GM21529 (cell line): ENCODE data around the gene FADS3.

ENCODE experiments used
- ATAC-seq: cut with Tn5 transposase; IDR thresholded peaks from one replicate; pipeline ENCODE4 v1.9.1; 2021; ENCODE audit not compliant: unreplicated experiment

FADS3 gene

DNA sequence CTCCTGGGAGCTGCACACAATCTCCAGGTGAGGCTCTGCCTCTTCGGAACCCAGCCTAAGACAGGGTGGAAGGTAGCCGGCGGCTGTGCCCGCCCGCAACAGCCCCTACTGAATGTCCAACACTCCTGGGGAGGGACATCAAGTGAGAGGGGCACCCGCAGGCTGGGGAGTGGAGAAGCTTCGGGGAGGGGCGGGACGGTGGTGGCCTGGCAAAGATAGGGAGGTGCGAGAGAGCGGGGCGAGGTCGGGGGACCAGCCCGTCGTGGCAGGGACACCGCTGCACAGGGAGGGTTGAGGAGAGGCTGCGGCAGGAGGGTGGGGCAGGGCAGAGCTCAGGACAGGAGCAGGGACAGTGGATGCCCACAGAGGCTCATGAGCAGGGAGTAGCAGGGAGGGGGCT, 8.9 kb upstream of the FADS3 start:
- no peak for ATAC-seq

DNA sequence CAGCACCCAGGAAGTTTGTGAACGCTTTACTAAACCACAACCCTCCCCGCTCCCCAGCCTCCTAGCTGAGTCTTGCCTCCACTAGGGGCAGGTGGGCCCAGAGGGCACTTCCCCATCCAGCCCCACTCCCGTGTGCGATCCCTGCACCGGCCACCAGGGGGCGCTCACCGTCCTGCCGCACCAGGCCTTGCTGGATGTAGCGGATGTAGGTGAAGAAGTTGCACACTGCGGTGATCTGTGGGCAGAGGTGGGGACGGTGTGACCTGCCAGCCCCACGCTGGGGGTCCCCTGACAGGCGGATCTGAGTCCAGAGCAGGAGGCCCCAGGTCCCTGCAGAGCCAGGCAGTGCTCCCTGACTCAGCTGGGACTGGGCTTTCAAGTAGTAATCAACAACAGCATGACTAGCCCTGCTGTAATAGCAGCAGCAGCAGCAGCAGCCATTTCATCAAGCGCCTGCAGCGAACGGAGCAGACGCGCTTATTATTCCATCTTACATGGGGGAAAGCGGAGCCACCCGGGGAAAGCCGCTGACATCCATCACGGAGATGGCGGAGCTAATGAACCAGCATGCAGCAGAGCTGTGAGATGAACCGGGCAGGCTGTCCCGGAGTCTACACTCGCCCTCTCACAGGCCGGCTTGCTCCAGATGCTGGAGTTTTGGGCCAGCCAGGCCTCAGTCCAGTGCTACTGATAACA, 7.9 kb upstream of the FADS3 start:
- ATAC-seq = peak; percentile 65

DNA sequence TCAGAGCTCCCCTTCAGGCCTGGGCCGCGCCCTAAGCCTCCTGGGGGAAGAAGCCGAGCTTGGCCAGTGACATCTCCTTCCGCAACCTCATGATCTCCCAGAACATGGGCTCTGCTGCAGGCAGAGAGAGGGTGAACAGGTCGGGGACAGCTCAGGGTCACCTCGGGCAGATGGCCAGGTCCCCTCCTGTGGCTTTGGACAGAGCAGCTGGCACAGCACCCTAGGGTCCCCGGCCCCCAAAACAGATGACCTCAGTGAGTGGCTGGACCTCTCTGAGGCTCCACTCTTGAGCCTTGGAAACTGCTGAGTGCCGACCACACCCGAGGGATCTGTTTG, 6.9 kb upstream of the FADS3 start:
- no peak for ATAC-seq

DNA sequence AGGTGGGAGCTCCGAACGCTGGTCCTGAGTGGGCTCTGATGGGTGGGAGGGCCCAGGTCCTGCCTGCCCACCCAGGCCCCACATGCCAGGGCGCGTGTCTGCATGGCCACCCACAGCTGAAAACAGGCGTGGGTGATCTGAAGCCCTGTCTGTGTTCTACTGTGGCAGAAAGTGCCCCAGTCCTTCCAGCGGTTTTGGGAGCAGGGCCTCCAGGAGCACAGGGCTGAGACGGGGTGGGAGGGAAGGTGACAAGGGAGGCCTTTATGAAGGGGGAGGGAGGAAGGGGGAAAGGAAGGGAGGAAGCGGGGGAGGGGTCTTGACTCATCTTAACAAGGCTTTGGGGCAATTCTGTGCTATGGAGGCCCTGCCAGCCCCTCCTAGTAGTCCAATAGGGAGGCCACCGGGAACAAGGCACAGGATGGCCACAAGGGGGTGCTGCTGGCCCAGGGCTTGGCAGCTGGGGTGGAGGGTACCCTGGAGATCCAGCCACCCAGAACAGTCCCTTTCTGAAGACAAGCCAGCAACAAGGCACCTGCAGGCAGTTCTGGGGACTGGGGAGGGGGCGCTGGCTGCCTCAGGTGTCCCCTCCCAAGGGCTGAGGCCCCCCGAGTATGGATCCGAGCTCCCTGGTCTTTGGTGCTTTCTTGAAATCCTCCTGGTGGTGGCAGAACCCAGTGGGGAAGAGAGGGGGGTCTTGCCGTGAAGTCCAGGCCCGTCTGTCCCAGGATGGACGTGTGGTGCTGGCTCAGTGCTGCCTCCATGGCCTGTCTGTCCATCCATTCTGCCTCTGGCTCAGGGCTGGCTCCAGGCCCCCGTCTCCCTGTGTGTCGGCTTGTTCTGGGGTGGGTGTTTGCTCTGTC, 6.3 kb upstream of the FADS3 start:
- ATAC-seq = no peak

DNA sequence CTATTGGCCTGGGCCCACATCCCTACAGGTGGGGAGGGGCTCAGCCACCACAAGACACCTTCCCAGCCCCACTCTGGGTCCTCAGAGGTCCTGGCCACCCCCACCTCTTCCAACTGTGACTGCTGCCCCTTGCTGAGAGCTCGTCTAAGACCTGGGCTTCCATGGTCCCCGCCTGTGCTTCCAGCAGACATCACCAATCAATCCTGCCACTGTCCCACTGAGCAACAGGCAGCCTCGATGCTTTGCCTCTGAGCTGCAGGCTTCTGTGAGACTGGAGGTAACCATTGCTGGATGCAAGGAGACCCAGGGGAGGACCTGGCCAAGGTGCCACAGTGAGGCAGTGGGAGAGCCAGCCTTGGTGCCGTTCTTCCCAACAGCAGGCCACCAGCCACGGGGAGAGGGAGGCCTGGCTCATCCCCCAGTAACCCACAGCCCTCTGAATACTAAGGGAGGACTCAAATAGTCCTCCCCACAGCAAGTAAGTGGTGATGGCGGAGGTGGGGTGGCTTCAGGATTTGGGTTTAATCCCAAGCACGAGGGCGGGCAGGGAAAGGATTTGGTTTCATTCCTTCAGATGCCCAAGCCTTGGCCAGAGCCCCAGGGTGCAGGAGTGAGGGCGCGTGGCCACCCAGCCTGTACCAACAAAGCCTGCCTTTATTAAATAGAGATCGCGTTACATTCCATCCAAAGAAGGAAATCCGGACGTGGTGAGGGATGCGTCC, 5.5 kb upstream of the FADS3 start:
- ATAC-seq = no peak

DNA sequence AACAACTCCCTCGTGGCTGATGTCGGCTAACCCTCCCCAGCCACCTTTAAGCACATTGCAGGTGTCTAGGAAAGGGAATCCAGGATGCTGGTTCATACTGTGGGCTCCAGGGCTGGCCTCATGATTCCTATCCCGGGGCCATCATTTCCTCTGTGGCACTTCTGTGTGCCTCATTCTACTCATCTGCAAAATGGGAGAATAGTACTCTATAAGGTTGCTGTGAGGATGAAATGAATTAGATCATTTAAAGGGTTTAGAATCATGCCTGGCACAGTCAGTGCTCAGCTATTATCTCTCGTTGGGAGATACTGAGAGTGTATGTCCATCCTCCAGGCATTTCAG, 4.3 kb upstream of the FADS3 start:
- ATAC-seq = no peak

DNA sequence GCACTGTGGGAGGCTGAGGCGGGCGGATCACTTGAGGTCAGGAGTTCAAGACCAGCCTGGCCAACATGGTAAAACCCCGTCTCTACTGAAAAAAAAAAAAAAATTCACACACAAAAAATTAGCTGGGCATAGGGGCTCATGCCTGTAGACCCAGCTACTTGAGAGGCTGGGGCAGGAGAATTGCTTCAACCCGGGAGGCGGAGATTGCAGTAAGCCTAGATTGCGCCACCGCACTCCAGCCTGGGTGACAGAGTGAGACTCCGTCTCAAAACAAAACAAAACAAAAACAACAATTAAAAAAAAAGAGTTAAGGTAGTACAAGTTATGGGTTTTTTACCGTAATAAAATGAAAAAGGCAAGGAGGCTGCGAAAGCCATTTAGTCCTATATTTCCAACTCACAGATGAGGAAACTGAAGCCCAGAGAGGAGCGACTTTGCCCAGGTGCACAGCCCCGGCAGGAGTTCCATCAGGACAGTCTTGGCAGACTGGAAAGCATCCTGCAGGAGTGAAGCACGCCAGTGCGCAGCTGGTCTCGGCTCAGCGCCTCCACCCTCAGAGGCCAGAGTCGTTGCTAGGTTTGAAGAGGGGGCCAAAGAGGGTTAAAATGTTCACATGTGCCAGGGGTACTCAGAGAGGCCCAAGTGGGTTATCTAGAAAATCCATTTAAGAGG, 3.8 kb upstream of the FADS3 start:
- no peak for ATAC-seq

DNA sequence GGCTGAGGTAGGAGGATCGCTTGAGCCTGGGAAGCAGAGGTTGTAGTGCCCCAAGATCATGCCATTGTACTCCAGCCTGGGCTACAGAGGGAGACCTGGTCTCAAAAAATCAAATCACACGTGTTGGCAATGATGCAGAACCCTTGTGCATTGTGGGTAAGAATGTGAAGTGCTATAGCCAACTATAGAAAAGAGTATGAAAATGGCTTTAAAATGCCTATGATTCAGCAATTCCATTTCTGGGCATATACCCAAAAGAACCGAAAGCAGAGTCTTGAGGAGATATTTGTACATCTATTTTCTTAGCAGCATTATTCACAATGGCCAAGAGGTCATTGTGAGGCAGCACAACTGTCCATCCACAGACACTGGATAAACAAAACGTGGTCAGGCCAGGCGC, 2.6 kb upstream of the FADS3 start:
- no peak for ATAC-seq

DNA sequence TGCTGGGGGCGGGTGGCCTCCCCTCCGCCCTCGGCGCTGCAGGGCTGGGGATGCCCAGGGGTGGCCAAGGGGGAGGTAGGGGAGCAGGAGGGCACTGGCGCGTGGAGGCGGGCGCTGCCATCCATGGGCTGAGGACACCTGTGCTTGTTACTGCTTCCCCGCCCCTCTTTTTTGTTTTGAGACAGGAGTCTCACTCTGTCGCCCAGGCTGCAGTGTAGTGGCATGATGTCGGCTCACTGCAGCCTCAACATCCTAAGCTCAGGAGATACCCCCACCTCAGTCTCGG, 683 bp upstream of the FADS3 start:
- ATAC-seq = no peak

DNA sequence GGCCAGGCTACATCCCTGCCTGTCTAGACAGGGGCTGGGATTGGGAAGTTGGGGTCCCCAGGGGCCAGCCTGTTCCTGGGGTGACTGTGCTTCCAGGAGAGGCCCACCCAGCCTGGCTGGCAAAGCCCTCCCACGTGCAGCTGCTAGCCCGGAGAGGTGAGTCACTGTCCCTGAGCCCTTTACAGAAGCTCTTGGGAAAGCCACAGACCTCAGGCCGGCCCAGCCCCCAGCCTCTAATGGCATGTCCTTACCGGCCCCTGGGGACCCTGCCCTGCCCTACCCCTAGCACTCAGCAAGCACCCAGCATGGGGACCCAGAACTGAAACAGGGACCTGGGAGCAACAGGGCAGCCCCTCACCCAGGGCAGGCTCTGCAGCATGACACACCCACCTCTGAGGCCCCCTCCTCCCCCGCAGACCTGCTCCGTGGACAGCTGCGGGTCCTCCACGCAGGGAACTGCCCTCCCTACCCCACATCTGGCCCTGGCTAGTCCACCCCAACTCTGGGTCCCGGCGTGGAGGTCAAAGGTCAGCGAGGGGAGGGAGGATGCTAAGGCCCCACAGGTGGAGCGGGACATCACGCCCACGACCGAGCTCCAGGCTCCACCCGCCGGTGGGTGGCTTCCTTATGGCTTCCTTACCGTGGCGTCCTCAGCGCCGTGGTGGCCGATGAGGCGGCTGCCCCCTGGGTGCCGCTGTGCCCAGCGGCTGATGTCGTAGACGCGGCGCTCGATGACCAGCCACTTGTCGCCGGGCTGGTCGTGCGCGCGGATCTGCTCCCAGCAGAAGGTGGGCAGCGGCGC, 615 bp downstream of the FADS3 start:
- ATAC-seq = peak; percentile 14

DNA sequence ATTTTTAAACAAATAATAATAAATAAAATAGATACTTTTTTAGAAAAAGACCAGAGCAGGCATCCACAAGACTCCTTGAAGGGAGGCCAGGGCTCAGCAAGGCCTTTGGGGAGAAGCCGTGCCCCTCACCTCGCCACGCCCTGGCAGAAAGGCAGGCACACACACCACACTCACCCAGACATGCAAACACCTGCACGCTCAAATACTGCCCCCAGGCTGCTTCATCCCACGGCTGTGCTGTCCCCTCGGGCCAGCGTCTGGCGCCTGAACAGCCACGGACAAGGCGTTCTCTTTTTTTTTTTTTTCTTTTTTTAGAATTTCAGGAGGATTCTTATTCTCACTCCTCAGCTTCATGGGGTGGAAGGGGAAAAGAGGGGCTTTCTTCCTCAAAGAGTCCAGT, 1.5 kb downstream of the FADS3 start:
- no peak for ATAC-seq

DNA sequence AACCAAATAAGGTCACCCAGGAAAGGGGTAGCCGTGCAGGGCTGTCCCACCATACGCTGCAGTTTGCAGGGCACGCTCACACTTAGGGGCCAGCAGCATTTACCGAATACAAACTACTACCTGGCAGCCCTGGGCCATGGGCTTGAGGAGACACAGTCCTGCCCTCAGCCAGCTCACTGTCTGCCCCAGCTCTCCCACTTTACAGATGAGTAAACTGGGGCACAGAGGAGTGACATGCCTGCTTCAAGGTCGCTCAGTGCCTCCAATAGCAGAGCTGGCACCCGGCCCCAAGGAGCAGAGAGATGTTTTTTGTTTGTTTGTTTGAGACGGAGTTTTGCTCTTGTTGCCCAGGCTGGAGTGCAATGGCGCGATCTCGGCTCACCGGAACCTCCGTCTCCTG, 2.8 kb downstream of the FADS3 start:
- ATAC-seq = no peak

DNA sequence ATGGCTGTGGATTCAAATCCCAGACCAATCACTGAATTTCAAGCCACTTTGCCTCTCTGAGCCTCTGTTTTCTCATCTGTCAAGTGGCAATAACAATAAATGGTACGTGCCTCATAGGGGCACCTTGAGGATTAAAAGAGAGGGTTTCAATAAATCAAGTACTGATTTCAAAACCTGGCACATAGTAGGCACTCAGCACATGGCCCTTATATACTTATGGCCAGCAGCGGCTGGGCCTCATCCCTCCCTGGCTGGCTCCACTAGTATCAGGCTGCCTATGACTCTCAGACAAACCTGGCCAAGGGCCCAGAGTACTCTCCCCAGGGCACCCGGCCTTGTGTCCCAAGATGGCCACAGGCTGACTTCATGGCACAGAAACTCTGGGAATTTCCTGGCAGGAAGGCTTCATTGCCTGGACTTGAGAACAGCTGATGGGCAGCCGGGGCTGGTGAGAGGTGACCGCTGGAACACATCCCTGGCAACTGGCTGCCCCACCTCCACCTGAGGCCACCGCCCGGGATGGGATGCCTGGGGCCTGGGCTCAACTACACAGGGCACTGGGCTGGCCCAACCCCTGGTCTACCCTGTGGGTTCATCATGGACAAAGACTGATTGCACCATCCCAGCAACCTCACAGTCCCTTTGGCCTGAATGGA, 3.4 kb downstream of the FADS3 start:
- ATAC-seq = no peak

DNA sequence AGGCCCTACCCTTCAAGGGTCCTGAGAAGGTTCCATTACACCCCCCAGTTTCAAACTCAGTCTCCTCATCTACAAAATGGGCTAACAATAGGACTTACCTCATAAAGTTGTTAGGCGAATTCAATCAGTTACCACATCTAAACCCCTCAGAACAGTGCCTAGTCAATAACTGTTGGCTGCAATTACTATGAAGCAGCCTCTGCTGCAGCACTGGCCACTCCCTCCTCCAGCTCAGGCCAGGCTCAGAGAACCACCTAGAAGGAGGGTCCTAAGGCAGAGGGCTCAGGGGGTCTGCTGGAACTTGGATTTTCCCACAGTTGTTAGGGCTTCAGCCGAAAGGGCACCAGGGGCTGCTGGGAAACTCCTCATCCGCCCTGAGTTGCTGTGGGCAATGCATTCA, 4.7 kb downstream of the FADS3 start:
- ATAC-seq = no peak

DNA sequence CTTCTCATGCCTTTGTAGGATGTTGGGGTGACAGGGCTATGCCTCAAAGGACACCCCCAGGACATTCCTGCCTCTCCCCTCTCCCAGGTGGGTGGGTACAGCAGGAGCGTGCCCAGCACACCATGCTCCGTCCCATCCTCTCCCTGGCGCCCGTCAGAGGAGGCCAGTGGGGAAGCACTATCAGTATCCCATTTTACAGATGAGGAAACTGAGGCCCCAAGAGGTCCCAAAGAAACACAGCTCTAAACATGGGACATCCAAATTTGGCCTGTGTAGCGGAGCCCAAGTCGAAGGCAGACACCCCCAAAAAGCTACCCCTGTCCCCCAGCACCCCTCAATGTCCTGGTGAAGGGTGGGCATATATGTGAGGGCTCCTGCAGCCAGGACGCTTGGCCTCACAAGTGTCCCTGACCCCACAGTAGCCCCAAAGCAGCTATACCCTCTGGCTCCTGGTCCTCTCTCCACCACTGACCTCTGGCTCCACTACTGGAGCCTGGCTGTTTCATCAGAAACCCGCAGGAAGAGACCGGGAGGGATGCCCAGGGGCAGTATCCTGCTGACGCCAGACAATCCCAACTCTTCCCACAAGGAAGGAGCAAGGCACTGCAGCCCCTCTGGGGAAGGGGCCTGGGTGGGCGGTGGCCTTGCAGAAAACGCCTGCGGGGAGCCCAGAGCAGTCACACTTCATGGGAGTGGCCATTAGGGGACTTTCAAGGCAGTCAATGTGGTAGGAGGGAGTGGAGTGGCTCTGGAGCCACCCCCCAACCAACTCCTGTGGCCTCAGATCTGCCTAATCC, 5.4 kb downstream of the FADS3 start:
- no peak for ATAC-seq

DNA sequence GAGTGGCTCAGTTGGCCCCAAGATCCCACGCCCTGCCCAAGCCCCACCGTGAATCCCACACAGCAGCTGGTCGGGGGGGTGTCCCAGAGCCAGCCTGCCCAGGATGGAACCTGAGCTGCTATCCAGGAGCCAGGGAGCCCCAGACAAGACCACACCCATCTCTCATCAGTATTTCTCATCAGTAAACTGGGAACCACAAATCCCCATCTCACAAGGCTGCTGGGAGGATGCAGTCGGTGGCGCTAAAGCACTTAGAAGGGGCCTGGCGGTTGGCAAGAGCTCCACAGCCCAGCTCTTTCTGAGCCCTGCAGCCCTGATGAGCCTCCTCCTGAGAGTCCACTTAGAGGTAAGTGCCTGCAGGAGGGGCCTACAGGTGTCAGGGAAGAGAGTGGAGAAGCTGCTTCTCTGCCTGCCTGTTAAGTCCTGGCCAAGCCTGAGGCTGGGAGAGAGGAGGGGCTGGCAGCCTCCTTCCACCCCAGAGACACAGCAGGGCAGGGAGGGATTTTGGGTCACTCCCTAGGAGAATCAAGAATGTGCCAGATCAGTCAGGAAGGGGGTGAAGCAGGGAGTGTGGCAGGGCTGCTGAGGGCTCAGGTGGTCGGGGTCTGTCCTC, 6.1 kb downstream of the FADS3 start:
- ATAC-seq = no peak

DNA sequence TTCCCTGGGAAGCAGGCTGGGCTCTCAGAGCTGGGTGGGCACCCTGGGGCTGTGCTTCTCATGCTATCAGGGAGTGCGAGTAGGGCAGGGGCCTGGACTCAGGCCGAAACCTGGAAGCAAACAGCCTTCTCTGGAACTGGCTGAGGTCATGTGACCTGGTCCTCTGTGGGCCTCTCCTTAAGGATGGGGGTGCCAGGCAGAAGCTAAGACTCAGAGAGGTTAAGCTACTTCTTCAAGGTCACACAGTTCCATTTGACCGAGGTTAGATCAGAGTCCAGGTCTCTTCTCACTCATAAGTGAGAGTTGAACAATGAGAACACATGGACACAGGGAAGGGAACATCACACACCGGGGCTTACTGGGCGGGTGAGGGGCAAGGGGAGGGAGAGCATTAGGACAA, 7.4 kb downstream of the FADS3 start:
- no peak for ATAC-seq

DNA sequence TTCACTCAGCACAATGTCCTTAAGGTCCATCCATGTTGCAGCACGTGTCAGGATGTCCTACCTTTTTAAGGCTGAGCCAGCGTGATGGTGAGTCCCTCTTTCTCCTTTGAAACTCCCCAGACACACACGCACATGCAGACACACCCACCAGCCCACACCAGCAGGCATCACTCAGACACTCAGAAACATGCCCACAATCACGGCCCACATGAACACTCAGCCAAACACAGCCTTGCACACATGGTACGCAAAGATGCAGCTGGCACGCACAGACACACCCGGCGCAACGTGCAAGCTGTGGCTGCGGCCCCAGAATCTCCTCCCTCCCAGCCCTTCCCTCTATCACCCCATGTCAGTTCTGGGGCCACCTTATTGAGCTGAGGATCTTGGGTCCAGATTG, 8.0 kb downstream of the FADS3 start:
- no peak for ATAC-seq

DNA sequence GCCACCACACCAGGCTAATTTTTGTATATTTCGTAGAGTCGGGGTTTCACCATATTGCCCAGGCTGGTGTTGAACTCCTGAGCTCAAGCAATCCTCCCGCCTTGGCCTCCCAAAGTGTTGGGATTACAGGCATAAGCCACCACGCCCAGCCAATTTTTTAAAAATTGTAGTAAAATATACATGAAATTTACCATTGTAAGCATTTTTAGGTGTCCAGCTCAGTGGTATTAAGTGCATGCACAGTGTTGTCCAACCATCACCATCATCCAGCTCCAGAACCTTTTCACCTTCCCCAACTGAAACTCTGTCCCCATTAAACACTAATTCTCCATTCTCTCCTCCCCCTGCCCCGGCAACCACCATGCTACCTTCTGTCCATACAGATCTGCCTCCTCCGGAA, 8.5 kb downstream of the FADS3 start:
- ATAC-seq = no peak
